ENCODE measurements around the gene SPSB1. TPM values are rescaled to one million over a fixed set of nuclear protein-coding genes. Genes with fewer than 3 reads are reported as not detected.

Gene SPSB1
- polyA plus RNA-seq (1.4 TPM in 2 replicates), polyA minus RNA-seq (1.5 and 2.4 TPM in 2 replicates)

GRCh38 chr1:9292361-9293240 is at the start of gene SPSB1:
Gene SPSB1 (plus strand): TSS chr1:9292894. CDS start chr1:9355892, 62,998 bp downstream.
- Histone ChIP-seq H4K20me1 (ENCODE audit: insufficient read depth) (no peaks in the 10 kb centered on the region), H3K36me3 (ENCODE audit: insufficient read depth, low read length) (no peaks in the 10 kb centered on the region), H3F3A (ENCODE audit: insufficient read depth, low read length, poor library complexity, severe bottlenecking) (no peaks in the 10 kb centered on the region), H3K27me3 (ENCODE audit: insufficient read depth, low read depth, low read length) (peaks cover 8% of the 10 kb centered on the region), H3K79me2 (replicated peaks; ENCODE audit: insufficient read depth, low read length) (no peaks in the 10 kb centered on the region), H3K9me2 (ENCODE audit: insufficient read depth, low read length) (no peaks in the 10 kb centered on the region), H3K9me3 (ENCODE audit: low read length) (peaks cover 4% of the 10 kb centered on the region), H3K27ac (ENCODE audit: low read length) (no peak within 1 kb of the TSS), H2AFZ (ENCODE audit: low read depth, low read length) (no peak within 1 kb of the TSS), H3K4me2 (ENCODE audit: low read length) (peak within 1 kb of the TSS; percentile 65), H3K4me3 (ENCODE audit: low read length) (peak within 1 kb of the TSS; percentile 68), H3K9ac (ENCODE audit: low read length) (peak within 1 kb of the TSS; percentile 47)
- TF ChIP-seq EZH2 (IDR thresholded peaks at IDR 0.05; ENCODE audit: borderline replicate concordance, insufficient read depth, low read length, poor library complexity, severe bottlenecking) (no peak), RAD21 (conservative IDR thresholded peaks at IDR 0.05) (no peak), POLR2AphosphoS5 (IDR thresholded peaks at IDR 0.05) (no peak), TAF1 (IDR thresholded peaks at IDR 0.05; ENCODE audit: low read depth) (no peak), MXI1 (conservative IDR thresholded peaks at IDR 0.05; ENCODE audit: poor library complexity, severe bottlenecking) (no peak), SMC3 (conservative IDR thresholded peaks at IDR 0.05; ENCODE audit: poor library complexity) (no peak), REST (IDR thresholded peaks at IDR 0.05; ENCODE audit: borderline replicate concordance) (no peak), EP300 (conservative IDR thresholded peaks at IDR 0.05; ENCODE audit: poor library complexity, severe bottlenecking) (no peak)
- TF ChIP-seq, protein P1, sequence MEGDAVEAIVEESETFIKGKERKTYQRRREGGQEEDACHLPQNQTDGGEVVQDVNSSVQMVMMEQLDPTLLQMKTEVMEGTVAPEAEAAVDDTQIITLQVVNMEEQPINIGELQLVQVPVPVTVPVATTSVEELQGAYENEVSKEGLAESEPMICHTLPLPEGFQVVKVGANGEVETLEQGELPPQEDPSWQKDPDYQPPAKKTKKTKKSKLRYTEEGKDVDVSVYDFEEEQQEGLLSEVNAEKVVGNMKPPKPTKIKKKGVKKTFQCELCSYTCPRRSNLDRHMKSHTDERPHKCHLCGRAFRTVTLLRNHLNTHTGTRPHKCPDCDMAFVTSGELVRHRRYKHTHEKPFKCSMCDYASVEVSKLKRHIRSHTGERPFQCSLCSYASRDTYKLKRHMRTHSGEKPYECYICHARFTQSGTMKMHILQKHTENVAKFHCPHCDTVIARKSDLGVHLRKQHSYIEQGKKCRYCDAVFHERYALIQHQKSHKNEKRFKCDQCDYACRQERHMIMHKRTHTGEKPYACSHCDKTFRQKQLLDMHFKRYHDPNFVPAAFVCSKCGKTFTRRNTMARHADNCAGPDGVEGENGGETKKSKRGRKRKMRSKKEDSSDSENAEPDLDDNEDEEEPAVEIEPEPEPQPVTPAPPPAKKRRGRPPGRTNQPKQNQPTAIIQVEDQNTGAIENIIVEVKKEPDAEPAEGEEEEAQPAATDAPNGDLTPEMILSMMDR (IDR thresholded peaks at IDR 0.05; ENCODE audit: poor library complexity, severe bottlenecking): no peak

- no peaks in the 10 kb centered on the region for H3K36me3 ChIP-seq (ENCODE audit: insufficient read depth, low read length)
- no peak overlapping the region for H3K4me2 ChIP-seq (ENCODE audit: low read length)
- TF ChIP-seq POLR2AphosphoS5 (IDR thresholded peaks at IDR 0.05): no peak
- TF ChIP-seq MXI1 (conservative IDR thresholded peaks at IDR 0.05; ENCODE audit: poor library complexity, severe bottlenecking): no peak
- TF ChIP-seq EP300 (conservative IDR thresholded peaks at IDR 0.05; ENCODE audit: poor library complexity, severe bottlenecking): no peak
- TF ChIP-seq REST (IDR thresholded peaks at IDR 0.05; ENCODE audit: borderline replicate concordance): no peak
- no peak for TF ChIP-seq SMC3 (conservative IDR thresholded peaks at IDR 0.05; ENCODE audit: poor library complexity)
- TF ChIP-seq RAD21 (conservative IDR thresholded peaks at IDR 0.05): no peak
- TF ChIP-seq, protein P1 (IDR thresholded peaks at IDR 0.05; ENCODE audit: poor library complexity, severe bottlenecking): no peak
- TF ChIP-seq EZH2 (IDR thresholded peaks at IDR 0.05; ENCODE audit: borderline replicate concordance, insufficient read depth, low read length, poor library complexity, severe bottlenecking): no peak
- no peaks in the 10 kb centered on the region for H3K9me3 ChIP-seq (ENCODE audit: low read length)
- H3K9me2 ChIP-seq (ENCODE audit: insufficient read depth, low read length): no peaks in the 10 kb centered on the region
- H3K4me3 ChIP-seq (ENCODE audit: low read length): no peak overlapping the region
- no peak overlapping the region for H3K27ac ChIP-seq (ENCODE audit: low read length)
- no peaks in the 10 kb centered on the region for H3K27me3 ChIP-seq (ENCODE audit: insufficient read depth, low read depth, low read length)
- H2AFZ ChIP-seq (ENCODE audit: low read depth, low read length): no peak overlapping the region
- H3K79me2 ChIP-seq (replicated peaks; ENCODE audit: insufficient read depth, low read length): no peaks in the 10 kb centered on the region
- no peaks in the 10 kb centered on the region for H4K20me1 ChIP-seq (ENCODE audit: insufficient read depth)
- H3K9ac ChIP-seq (ENCODE audit: low read length): no peak overlapping the region
- no peaks in the 10 kb centered on the region for H3F3A ChIP-seq (ENCODE audit: insufficient read depth, low read length, poor library complexity, severe bottlenecking)
Measured at GRCh38 chr1:9243066-9243739, 49.5 kb upstream of the SPSB1 start.

All from neural cell (in vitro differentiated cells).